ENCODE results near the gene CRYBA4.
A peak's percentile ranks its signal among the peaks of the same experiment; 100 is the strongest.

Gene CRYBA4

DNA sequence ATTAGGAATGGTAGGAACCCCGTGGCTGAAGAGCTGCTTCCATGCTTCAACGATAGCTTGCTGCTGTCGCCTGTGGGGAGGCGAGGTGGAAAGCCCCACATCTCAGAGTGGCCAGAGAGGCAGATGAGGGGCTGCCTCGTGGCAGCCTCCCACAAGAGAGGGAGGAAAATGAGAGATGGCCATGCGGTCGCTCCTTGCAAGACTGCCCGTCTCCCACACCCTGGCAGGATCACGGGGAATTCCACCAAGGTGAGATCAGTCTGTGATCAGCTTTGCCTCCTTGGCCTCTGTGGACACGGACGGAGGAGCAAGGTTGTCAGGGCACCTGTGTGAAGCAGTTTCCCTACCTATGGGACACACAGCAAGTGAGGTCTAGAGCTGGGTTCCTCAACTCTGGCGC, 3.0 kb downstream of the CRYBA4 start:
- Histone ChIP-seq H3K9me3 (ENCODE audit: control insufficient read depth, insufficient read depth, low read length) (no peaks in the 10 kb centered on the region), H3K36me3 (ENCODE audit: insufficient read depth, low read length) (no peaks in the 10 kb centered on the region), H3K4me1 (ENCODE audit: insufficient read depth, low read length) (peaks cover 5% of the 10 kb centered on the region; the same call in 1 of the 2 replicates), H3K9ac (ENCODE audit: low read depth, low read length) (no peak overlapping the region)

DNA sequence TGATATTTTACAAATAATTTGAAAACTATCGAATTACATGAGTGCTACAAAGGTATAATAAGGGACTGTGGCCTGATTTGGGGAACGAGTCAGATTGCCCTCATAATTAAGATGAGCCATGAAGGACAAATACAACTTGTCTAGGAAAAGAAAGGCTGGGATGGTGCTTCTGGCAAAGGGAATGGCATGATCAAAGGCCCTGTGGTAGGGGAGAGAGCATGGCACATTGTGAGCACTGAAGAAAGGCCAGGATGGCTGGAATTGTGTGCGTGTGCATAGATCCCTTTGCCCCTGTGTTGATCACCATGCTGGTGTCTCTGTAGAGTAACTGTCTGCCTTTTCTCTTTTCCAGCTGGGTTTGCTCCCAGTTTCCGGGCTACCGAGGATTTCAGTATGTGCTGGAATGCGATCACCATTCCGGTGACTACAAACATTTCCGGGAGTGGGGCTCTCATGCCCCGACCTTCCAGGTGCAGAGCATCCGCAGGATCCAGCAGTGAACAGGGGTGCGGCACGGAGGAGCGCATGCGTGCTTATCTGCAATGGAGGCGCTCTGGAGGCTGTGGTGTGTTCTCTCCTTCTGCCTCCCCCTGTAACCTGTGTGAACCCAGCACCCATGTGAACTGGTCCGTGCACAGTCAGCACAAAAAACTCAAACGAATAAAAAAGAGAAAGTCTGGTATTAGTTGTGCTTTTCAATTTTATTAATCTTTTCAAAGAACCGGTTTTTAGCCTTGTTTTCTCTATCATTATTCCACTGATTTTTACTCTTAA, 8.4 kb downstream of the CRYBA4 start:
- Histone ChIP-seq H3K4me1 (ENCODE audit: insufficient read depth, low read length) (peaks cover 6% of the 10 kb centered on the region), H3K9me3 (ENCODE audit: control insufficient read depth, insufficient read depth, low read length) (no peaks in the 10 kb centered on the region), H3K9ac (ENCODE audit: low read depth, low read length) (no peak overlapping the region), H3K36me3 (ENCODE audit: insufficient read depth, low read length) (no peaks in the 10 kb centered on the region)

DNA sequence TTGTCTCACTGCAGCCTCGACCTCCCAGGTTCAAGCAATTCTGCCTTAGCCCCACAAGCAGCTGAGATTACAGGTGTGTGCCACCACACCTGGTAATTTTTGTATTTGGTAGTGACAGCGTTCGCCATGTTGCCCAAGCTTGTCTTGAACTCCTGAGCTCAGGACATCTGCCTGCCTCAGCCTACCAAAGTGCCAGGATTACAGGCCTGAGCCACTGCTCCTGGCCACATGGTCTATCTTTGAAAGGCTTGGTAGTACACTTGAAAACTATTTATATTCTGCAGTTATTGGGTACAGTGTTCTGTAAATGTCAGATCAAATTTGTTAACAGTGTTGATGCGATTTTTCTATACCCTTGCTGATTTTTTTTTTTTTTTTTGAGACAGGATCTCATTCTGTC, 9.5 kb downstream of the CRYBA4 start:
- Histone ChIP-seq H3K9ac (ENCODE audit: low read depth, low read length) (no peak overlapping the region), H3K4me1 (ENCODE audit: insufficient read depth, low read length) (peaks cover 6% of the 10 kb centered on the region), H3K36me3 (ENCODE audit: insufficient read depth, low read length) (no peaks in the 10 kb centered on the region), H3K9me3 (ENCODE audit: control insufficient read depth, insufficient read depth, low read length) (no peaks in the 10 kb centered on the region)

- no peak overlapping the region for H3K9ac ChIP-seq (ENCODE audit: low read depth, low read length)
- H3K36me3 ChIP-seq (ENCODE audit: insufficient read depth, low read length) = no peaks in the 10 kb centered on the region
- H3K9me3 ChIP-seq (ENCODE audit: control insufficient read depth, insufficient read depth, low read length) = no peaks in the 10 kb centered on the region
Observed at GRCh38 chr22:26632422-26633155, 10.8 kb downstream of the CRYBA4 start.

GRCh38 chr22:26634189-26634588, 12.4 kb downstream of the CRYBA4 start:
- H3K4me1 ChIP-seq (ENCODE audit: insufficient read depth, low read length) = peaks cover 6% of the 10 kb centered on the region
- no peaks in the 10 kb centered on the region for H3K9me3 ChIP-seq (ENCODE audit: control insufficient read depth, insufficient read depth, low read length)
- H3K36me3 ChIP-seq (ENCODE audit: insufficient read depth, low read length) = no peaks in the 10 kb centered on the region
- H3K9ac ChIP-seq (ENCODE audit: low read depth, low read length) = no peak overlapping the region

More at GRCh38 chr22:26632422-26633155, 10.8 kb downstream of the CRYBA4 start:
- peaks cover 6% of the 10 kb centered on the region for H3K4me1 ChIP-seq (ENCODE audit: insufficient read depth, low read length)

- no peaks in the 10 kb centered on the region for H3K9me3 ChIP-seq (ENCODE audit: control insufficient read depth, insufficient read depth, low read length)
Observed at GRCh38 chr22:26635117-26635516, 13.4 kb downstream of the CRYBA4 start.

GRCh38 chr22:26636296-26636695, 14.5 kb downstream of the CRYBA4 start:
- Histone ChIP-seq H3K4me1 (ENCODE audit: insufficient read depth, low read length) (peaks cover 16% of the 10 kb centered on the region), H3K9ac (ENCODE audit: low read depth, low read length) (no peak overlapping the region), H3K36me3 (ENCODE audit: insufficient read depth, low read length) (no peaks in the 10 kb centered on the region), H3K9me3 (ENCODE audit: control insufficient read depth, insufficient read depth, low read length) (no peaks in the 10 kb centered on the region)

More at GRCh38 chr22:26635117-26635516, 13.4 kb downstream of the CRYBA4 start:
- Histone ChIP-seq H3K4me1 (ENCODE audit: insufficient read depth, low read length) (peaks cover 6% of the 10 kb centered on the region), H3K9ac (ENCODE audit: low read depth, low read length) (no peak overlapping the region), H3K36me3 (ENCODE audit: insufficient read depth, low read length) (no peaks in the 10 kb centered on the region)

GRCh38 chr22:26642465-26643417, 21.0 kb downstream of the CRYBA4 start:
- Histone ChIP-seq H3K36me3 (ENCODE audit: insufficient read depth, low read length) (no peaks in the 10 kb centered on the region), H3K9me3 (ENCODE audit: control insufficient read depth, insufficient read depth, low read length) (no peaks in the 10 kb centered on the region), H3K9ac (ENCODE audit: low read depth, low read length) (peak overlapping the region; percentile 11; the same call in 1 of the 2 replicates), H3K4me1 (ENCODE audit: insufficient read depth, low read length) (peaks cover 58% of the 10 kb centered on the region)

- Histone ChIP-seq H3K4me1 (ENCODE audit: insufficient read depth, low read length) (peaks cover 60% of the 10 kb centered on the region), H3K9ac (ENCODE audit: low read depth, low read length) (peak overlapping the region; percentile 11; the same call in 1 of the 2 replicates), H3K9me3 (ENCODE audit: control insufficient read depth, insufficient read depth, low read length) (no peaks in the 10 kb centered on the region)
Observed at GRCh38 chr22:26643418-26644100, 21.8 kb downstream of the CRYBA4 start.

GRCh38 chr22:26646158-26646557, 24.4 kb downstream of the CRYBA4 start:
- peaks cover 57% of the 10 kb centered on the region for H3K4me1 ChIP-seq (ENCODE audit: insufficient read depth, low read length)
- H3K9me3 ChIP-seq (ENCODE audit: control insufficient read depth, insufficient read depth, low read length) = no peaks in the 10 kb centered on the region
- no peak overlapping the region for H3K9ac ChIP-seq (ENCODE audit: low read depth, low read length)
- no peaks in the 10 kb centered on the region for H3K36me3 ChIP-seq (ENCODE audit: insufficient read depth, low read length)

More at GRCh38 chr22:26643418-26644100, 21.8 kb downstream of the CRYBA4 start:
- H3K36me3 ChIP-seq (ENCODE audit: insufficient read depth, low read length) = no peaks in the 10 kb centered on the region

DNA sequence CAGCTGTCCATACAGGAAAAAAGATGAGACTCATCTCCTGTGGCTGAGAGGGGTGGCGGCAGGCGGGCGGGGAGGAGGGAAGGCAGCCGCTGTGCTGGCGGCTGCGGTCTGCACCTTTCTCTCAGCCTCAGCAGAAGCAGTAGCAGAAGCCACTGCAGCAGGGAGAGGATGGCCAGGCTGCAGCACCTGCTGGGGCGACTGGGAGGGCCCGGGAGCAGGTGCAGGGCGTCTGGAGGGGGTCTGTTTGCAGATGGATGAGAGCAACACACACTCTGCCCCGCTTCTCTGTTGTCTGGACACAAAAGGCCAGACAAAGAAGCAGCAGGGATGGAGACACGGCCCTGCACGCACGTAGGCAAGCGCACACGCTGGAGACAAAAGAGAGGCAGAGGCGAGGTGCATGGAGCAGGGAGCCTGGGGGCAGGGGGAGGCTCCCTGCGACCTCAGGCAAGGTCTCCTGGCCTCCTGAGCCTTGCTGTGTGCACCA, 26.3 kb downstream of the CRYBA4 start:
- Histone ChIP-seq H3K36me3 (ENCODE audit: insufficient read depth, low read length) (no peaks in the 10 kb centered on the region), H3K9ac (ENCODE audit: low read depth, low read length) (peak overlapping the region; percentile 5; the same call in 1 of the 2 replicates), H3K4me1 (ENCODE audit: insufficient read depth, low read length) (peaks cover 39% of the 10 kb centered on the region), H3K9me3 (ENCODE audit: control insufficient read depth, insufficient read depth, low read length) (no peaks in the 10 kb centered on the region)

DNA sequence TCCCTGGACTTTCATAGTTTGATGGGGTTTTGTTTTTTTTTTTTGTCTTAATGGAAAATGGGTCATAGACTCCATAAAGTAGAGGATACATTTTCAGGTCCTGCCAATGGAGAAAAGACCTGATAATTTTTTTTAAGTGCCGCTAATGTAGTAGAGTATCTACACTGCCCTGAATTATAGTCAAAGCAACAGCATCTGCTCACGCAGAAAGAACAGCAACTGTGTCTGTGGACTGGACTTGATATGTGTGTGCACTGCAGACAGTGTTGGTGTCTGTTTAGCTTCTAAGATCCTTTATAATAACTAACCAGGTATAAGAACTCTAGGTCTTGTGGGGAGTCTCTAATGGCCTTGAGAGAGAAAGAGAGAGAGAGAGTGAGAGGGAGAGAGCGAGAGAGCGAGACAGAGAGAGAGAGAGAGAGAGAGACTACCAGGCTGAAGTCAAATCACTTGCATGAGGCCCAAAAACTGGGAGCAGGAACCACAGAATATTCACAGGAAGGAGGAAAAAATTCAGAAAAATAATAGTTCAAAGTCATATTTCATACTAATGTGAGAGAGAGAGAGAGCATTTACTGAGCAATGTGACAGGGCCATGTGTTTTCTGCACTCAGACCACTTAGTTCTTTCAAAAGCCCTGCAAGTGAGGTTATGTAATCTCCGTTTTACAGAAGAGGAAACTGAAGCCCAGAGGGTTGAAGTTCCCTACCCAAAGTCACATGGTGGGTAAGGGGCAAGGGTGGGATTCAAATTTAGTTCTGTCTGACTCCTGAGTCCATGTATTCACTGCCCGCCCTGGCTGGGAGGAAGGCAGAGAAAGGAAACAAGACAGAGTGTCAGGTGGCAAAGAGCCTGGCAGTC, 27.0 kb downstream of the CRYBA4 start:
- no peaks in the 10 kb centered on the region for H3K36me3 ChIP-seq (ENCODE audit: insufficient read depth, low read length)
- peaks cover 32% of the 10 kb centered on the region for H3K4me1 ChIP-seq (ENCODE audit: insufficient read depth, low read length)
- H3K9me3 ChIP-seq (ENCODE audit: control insufficient read depth, insufficient read depth, low read length) = no peaks in the 10 kb centered on the region
- H3K9ac ChIP-seq (ENCODE audit: low read depth, low read length) = 0 out of 2 replicates have a peak overlapping the region, but pooled peaks have one; percentile 5
